OCI-LY7 (cell line): Measurements from ENCODE around the gene KIRREL3. TPM values are rescaled to one million over a fixed set of nuclear protein-coding genes. Genes with fewer than 3 reads are reported as not detected.

ENCODE experiments used
- BruUV-seq: library from RNA; stranded (reverse); fragments of 400-500 nt; replicated peaks from 2 replicates; lab custom pipeline; 2021; lab: Mats Ljungman, UMichigan
- CTCF ChIA-PET: fragments of 300-600 bp; sonication (Branson Sonifier 250); formaldehyde crosslinking; loops from one replicate; lab custom pipeline; 2022; ENCODE audit warnings: antibody characterized with exemption; ENCODE audit not compliant: unreplicated experiment; lab: Charles Lee
- POLR2A ChIA-PET: fragments of 300-600 bp; sonication (Branson Sonifier 250); formaldehyde crosslinking; loops from one replicate; lab custom pipeline; 2022; ENCODE audit warnings: antibody characterized with exemption; lab: Charles Lee
- DNase-seq: peaks from one replicate; pipeline ENCODE4 v3.0.0-alpha.2; 2015; ENCODE audit warnings: low spot score
- H2AFZ ChIP-seq: fragments of 200-600 bp; sonication (generic), shearing (Covaris generic); 2 replicates; pipeline ENCODE4 v1.6.1; 2014; ENCODE audit warnings: mild to moderate bottlenecking, antibody characterized with exemption, low read length, moderate library complexity
- H3K27ac ChIP-seq: fragments of 200-600 bp; sonication (generic); 2 replicates; pipeline ENCODE4 v1.5.1; 2014; ENCODE audit warnings: mixed run types, low read depth, mild to moderate bottlenecking, moderate library complexity, low read length, inconsistent platforms; ENCODE audit not compliant: poor library complexity, severe bottlenecking
- H3K36me3 ChIP-seq: fragments of 200-600 bp; sonication (generic); 2 replicates; pipeline ENCODE4 v1.6.1; 2014; ENCODE audit warnings: mild to moderate bottlenecking, antibody characterized with exemption, low read length, moderate library complexity, mixed read lengths; ENCODE audit not compliant: insufficient read depth
- H3K4me1 ChIP-seq: fragments of 200-600 bp; sonication (generic); 2 replicates; pipeline ENCODE4 v1.5.1; 2014; ENCODE audit warnings: mild to moderate bottlenecking, low read length; ENCODE audit not compliant: insufficient read depth, poor library complexity, severe bottlenecking
- H3K4me2 ChIP-seq: fragments of 200-600 bp; sonication (generic); 2 replicates; pipeline ENCODE4 v1.6.1; 2014; ENCODE audit warnings: mild to moderate bottlenecking, low read length
- H3K4me3 ChIP-seq: fragments of 200-600 bp; sonication (generic); 2 replicates; pipeline ENCODE4 v1.5.1; 2014; ENCODE audit warnings: mild to moderate bottlenecking, low read depth, low read length; ENCODE audit not compliant: poor library complexity, severe bottlenecking
- H3K79me2 ChIP-seq: fragments of 200-600 bp; sonication (generic); 2 replicates; pipeline ENCODE4 v1.6.1; 2016; ENCODE audit warnings: low read depth, mild to moderate bottlenecking, low read length, moderate library complexity, mixed read lengths; ENCODE audit not compliant: insufficient read depth
- H3K9me2 ChIP-seq: fragments of 200-600 bp; sonication (generic); 2 replicates; pipeline ENCODE4 v1.6.1; 2016; ENCODE audit warnings: mild to moderate bottlenecking, low read length, mixed read lengths; ENCODE audit not compliant: insufficient read depth
- H3K9me3 ChIP-seq: fragments of 200-600 bp; sonication (generic); 2 replicates; pipeline ENCODE4 v1.6.1; 2014; ENCODE audit warnings: mild to moderate bottlenecking, mixed run types, low read length, mixed read lengths
- H4K20me1 ChIP-seq: fragments of 200-600 bp; sonication (generic); 2 replicates; pipeline ENCODE4 v1.6.1; 2014; ENCODE audit warnings: mild to moderate bottlenecking, antibody characterized with exemption, low read length, moderate library complexity, mixed read lengths; ENCODE audit not compliant: insufficient read depth
- EZH2phosphoT487 ChIP-seq: fragments of 200-600 bp; sonication (generic); IDR thresholded peaks from 2 replicates; pipeline ENCODE4 v1.6.1; 2018; ENCODE audit warnings: low read depth, borderline replicate concordance, mild to moderate bottlenecking, mixed run types, antibody characterized with exemption, low read length, moderate library complexity, mixed read lengths
- intact Hi-C: fragments of 100-400 bp; cut with micrococcal nuclease; formaldehyde crosslinking; loops from one replicate; pipeline ENCODE4 v1.10.0; 2022; ENCODE audit not compliant: unreplicated experiment
- total RNA-seq, 2 experiments: library from RNA; depleted of rRNA in 1 of 2; stranded (reverse); fragments of >200 nt in 1 of 2; shearing (Covaris generic) in 1 of 2; gene quantifications; 2 replicates each; pipeline ENCODE4 v1.2.3, GENCODE V29; 2014 to 2022
- TF ChIP-seq, protein P1 (sequence below): fragments of 200-600 bp; sonication (generic); conservative IDR thresholded peaks from 2 replicates; pipeline ENCODE4 v1.5.1; 2014; ENCODE audit warnings: mild to moderate bottlenecking, antibody characterized with exemption, low read length, moderate library complexity, mixed read lengths

KIRREL3 gene
- total RNA-seq, 2 experiments from 2014 or later = not detected

- ChIA-PET POLR2A (no interaction called here), CTCF (no interaction called here)
- no TSS peak for BruUV-seq
- no peak for TF ChIP-seq EZH2phosphoT487
- TF ChIP-seq, protein P1, sequence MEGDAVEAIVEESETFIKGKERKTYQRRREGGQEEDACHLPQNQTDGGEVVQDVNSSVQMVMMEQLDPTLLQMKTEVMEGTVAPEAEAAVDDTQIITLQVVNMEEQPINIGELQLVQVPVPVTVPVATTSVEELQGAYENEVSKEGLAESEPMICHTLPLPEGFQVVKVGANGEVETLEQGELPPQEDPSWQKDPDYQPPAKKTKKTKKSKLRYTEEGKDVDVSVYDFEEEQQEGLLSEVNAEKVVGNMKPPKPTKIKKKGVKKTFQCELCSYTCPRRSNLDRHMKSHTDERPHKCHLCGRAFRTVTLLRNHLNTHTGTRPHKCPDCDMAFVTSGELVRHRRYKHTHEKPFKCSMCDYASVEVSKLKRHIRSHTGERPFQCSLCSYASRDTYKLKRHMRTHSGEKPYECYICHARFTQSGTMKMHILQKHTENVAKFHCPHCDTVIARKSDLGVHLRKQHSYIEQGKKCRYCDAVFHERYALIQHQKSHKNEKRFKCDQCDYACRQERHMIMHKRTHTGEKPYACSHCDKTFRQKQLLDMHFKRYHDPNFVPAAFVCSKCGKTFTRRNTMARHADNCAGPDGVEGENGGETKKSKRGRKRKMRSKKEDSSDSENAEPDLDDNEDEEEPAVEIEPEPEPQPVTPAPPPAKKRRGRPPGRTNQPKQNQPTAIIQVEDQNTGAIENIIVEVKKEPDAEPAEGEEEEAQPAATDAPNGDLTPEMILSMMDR = peak; percentile 23; the same call in 1 of the 2 replicates
- H3K4me1 ChIP-seq = no peaks in the 10 kb centered on the region
- H3K9me2 ChIP-seq = no peaks in the 10 kb centered on the region
- intact Hi-C loops = loop anchor here (1.0 to 5.0 kb wide), 3 partner anchors 275 to 679 kb away; no protein-coding TSS in a partner anchor
- no peak overlapping the region for H3K4me3 ChIP-seq
- H3K36me3 ChIP-seq = no peaks in the 10 kb centered on the region
- H3K9me3 ChIP-seq = no peaks in the 10 kb centered on the region
- H3K4me2 ChIP-seq = no peak overlapping the region
- no peaks in the 10 kb centered on the region for H4K20me1 ChIP-seq
- DNase-seq = no peak
- no peak overlapping the region for H3K27ac ChIP-seq
- H3K79me2 ChIP-seq = no peaks in the 10 kb centered on the region
- H2AFZ ChIP-seq = no peak overlapping the region
Measured at GRCh38 chr11:126990716-126991480, 9.7 kb downstream of the KIRREL3 start.

GRCh38 chr11:126989942-126990715 lies 10.4 kb downstream of the KIRREL3 start:
- intact Hi-C loops = loop anchor here (1.0 to 5.0 kb wide), 3 partner anchors 274 to 678 kb away; no protein-coding TSS in a partner anchor
- Histone ChIP-seq H3K9me2 (no peaks in the 10 kb centered on the region), H3K4me3 (no peak overlapping the region), H2AFZ (no peak overlapping the region), H3K9me3 (no peaks in the 10 kb centered on the region), H3K27ac (no peak overlapping the region), H4K20me1 (no peaks in the 10 kb centered on the region), H3K36me3 (no peaks in the 10 kb centered on the region), H3K4me2 (no peak overlapping the region), H3K4me1 (no peaks in the 10 kb centered on the region), H3K79me2 (no peaks in the 10 kb centered on the region)
- POLR2A ChIA-PET = no interaction called here
- no TSS peak for BruUV-seq
- peak; percentile 57 for DNase-seq
- TF ChIP-seq, protein P1 = peak; percentile 84
- TF ChIP-seq EZH2phosphoT487 = no peak
- CTCF ChIA-PET = no interaction called here
